ENCODE results near the gene AIFM2. TPM values are rescaled to one million over a fixed set of nuclear protein-coding genes. Genes with fewer than 3 reads are reported as not detected.

The AIFM2 gene
- polyA plus RNA-seq, 1 of the 3 experiments (the other 2 are of a cell fraction), result 9.5 TPM

GRCh38 chr10:70063418-70064098 lies 69.1 kb downstream of the AIFM2 start:
- no peaks in the 10 kb centered on the region for H3K9me2 ChIP-seq
- peaks cover 0 to 2% of the 10 kb centered on the region in 2 experiments; a peak in 2 of 4 replicates for H3K4me1 ChIP-seq (ENCODE audit: control insufficient read depth in 1 of 2, insufficient read depth in 2 of 2, low read depth in 1 of 2, low read length in 1 of 2)
- no peak overlapping the region for H3K4me2 ChIP-seq
- CTCF ChIA-PET, result interaction anchor here (1.2 to 1.7 kb wide), 4 partner anchors 9 to 89 kb away, joined by 4 to 7 read pairs (median 4); no protein-coding TSS in a partner anchor
- no peak overlapping the region for H3K4me3 ChIP-seq (ENCODE audit: low read depth in 2 of 2, low read length in 1 of 2)
- H3K9ac ChIP-seq, result no peak overlapping the region
- H4K20me1 ChIP-seq (ENCODE audit: insufficient read depth), result peaks cover 3% of the 10 kb centered on the region; the same call in 1 of the 2 replicates
- no peaks in the 10 kb centered on the region for H3K27me3 ChIP-seq (ENCODE audit: insufficient read depth)
- H2AFZ ChIP-seq (ENCODE audit: low read depth), result no peak overlapping the region
- POLR2A ChIA-PET, result no interaction called here
- H3K79me2 ChIP-seq (ENCODE audit: insufficient read depth), result peaks cover 12% of the 10 kb centered on the region; the same call in 1 of the 2 replicates
- DNase-seq, result no peak
- no peaks in the 10 kb centered on the region for H3K9me3 ChIP-seq
- H3K27ac ChIP-seq (ENCODE audit: low read depth in 2 of 2, low read length in 1 of 2), result no peak overlapping the region
- H3K36me3 ChIP-seq (replicated peaks in 1 of 2; ENCODE audit: control insufficient read depth in 1 of 2, insufficient read depth in 2 of 2, low read length in 1 of 2), result peaks cover 0 to 3% of the 10 kb centered on the region in 2 experiments
- WGBS (ENCODE audit: low lambda C conversion rate), result 86% methylated on average over 10 of the region's 10 CpGs
- no peaks in the 10 kb centered on the region for H3F3A ChIP-seq (replicated peaks; ENCODE audit: insufficient read depth)
- TF ChIP-seq POLR2AphosphoS5 (IDR thresholded peaks at IDR 0.05; ENCODE audit: low read depth, low read length) (no peak), GABPA (IDR thresholded peaks at IDR 0.05; ENCODE audit: low read depth) (no peak), FOSL2 (IDR thresholded peaks at IDR 0.05; ENCODE audit: borderline replicate concordance, low read depth) (no peak), RAD21 (IDR thresholded peaks at IDR 0.05; ENCODE audit: low read length) (no peak)
- TF ChIP-seq, protein P1, sequence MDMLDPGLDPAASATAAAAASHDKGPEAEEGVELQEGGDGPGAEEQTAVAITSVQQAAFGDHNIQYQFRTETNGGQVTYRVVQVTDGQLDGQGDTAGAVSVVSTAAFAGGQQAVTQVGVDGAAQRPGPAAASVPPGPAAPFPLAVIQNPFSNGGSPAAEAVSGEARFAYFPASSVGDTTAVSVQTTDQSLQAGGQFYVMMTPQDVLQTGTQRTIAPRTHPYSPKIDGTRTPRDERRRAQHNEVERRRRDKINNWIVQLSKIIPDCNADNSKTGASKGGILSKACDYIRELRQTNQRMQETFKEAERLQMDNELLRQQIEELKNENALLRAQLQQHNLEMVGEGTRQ (IDR thresholded peaks at IDR 0.05; ENCODE audit: borderline replicate concordance, low read depth, low read length), result no peak
- TF ChIP-seq, protein P2, sequence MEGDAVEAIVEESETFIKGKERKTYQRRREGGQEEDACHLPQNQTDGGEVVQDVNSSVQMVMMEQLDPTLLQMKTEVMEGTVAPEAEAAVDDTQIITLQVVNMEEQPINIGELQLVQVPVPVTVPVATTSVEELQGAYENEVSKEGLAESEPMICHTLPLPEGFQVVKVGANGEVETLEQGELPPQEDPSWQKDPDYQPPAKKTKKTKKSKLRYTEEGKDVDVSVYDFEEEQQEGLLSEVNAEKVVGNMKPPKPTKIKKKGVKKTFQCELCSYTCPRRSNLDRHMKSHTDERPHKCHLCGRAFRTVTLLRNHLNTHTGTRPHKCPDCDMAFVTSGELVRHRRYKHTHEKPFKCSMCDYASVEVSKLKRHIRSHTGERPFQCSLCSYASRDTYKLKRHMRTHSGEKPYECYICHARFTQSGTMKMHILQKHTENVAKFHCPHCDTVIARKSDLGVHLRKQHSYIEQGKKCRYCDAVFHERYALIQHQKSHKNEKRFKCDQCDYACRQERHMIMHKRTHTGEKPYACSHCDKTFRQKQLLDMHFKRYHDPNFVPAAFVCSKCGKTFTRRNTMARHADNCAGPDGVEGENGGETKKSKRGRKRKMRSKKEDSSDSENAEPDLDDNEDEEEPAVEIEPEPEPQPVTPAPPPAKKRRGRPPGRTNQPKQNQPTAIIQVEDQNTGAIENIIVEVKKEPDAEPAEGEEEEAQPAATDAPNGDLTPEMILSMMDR (IDR thresholded peaks at IDR 0.05), result no peak

Other genes with a start within 250 kb of the AIFM2 start
- gene MACROH2A2, start 80.0 kb downstream of the AIFM2 start, polyA plus RNA-seq (2012; rRNA removed), result 21.7 and 28.9 TPM in 2 replicates
- gene TYSND1, start 13.9 kb upstream of the AIFM2 start, polyA plus RNA-seq (2012; rRNA removed), result 7.2 and 7.4 TPM in 2 replicates
- 20.9 and 26.4 TPM in 2 replicates for gene SAR1A, start 37.7 kb upstream of the AIFM2 start, polyA plus RNA-seq (2012; rRNA removed)
- 116 and 125 TPM in 2 replicates for gene PPA1, start 100.6 kb upstream of the AIFM2 start, polyA plus RNA-seq (2012; rRNA removed)
- not detected in 2 replicates for gene NPFFR1, start 151.2 kb upstream of the AIFM2 start, polyA plus RNA-seq (2012; rRNA removed)
- gene LRRC20, start 249.8 kb upstream of the AIFM2 start, polyA plus RNA-seq (2012; rRNA removed), result 27.7 and 28.9 TPM in 2 replicates